ENCODE data around the gene LRRC23. TPM values are rescaled to one million over a fixed set of nuclear protein-coding genes. Genes with fewer than 3 reads are reported as not detected.

The LRRC23 gene
- polyA plus RNA-seq, 1 donor (not counting 4 experiments of a cell fraction or from before 2014, with no cell fraction given), result 7.1 TPM

- peaks cover 2% of the 10 kb centered on the region for H3K9me1 ChIP-seq (ENCODE audit: control insufficient read depth, extremely low read depth, insufficient read depth, low read length)
- H2AFZ ChIP-seq (ENCODE audit: control insufficient read depth, low read length), result no peak overlapping the region
- DNase-seq (ENCODE audit: low read depth, low spot score), result no peak
- H3K27ac ChIP-seq (ENCODE audit: control insufficient read depth, insufficient read depth, low read length), result no peak overlapping the region
- no peak overlapping the region for H3K4me2 ChIP-seq (ENCODE audit: control insufficient read depth, extremely low read depth, insufficient read depth, low read depth, low read length)
- H3K36me3 ChIP-seq (ENCODE audit: control insufficient read depth in 2 of 2, extremely low read depth in 1 of 2, insufficient read depth in 2 of 2, low read length in 2 of 2), result no peaks in the 10 kb centered on the region
- H4K20me1 ChIP-seq (ENCODE audit: control insufficient read depth, extremely low read depth, insufficient read depth, low read length), result no peaks in the 10 kb centered on the region
- H3K79me2 ChIP-seq (ENCODE audit: control insufficient read depth, insufficient read depth, low read length), result peaks cover 8% of the 10 kb centered on the region
- no peak for FAIRE-seq
- H3K27me3 ChIP-seq (ENCODE audit: control insufficient read depth, extremely low read depth, insufficient read depth, low read length), result no peaks in the 10 kb centered on the region
- H3K9ac ChIP-seq (ENCODE audit: control insufficient read depth, extremely low read depth, insufficient read depth, low read length), result no peak overlapping the region
- TF ChIP-seq CTCF (optimal IDR thresholded peaks at IDR 0.05 in 1 of 3, IDR thresholded peaks at IDR 0.05 in 1 of 3, conservative IDR thresholded peaks at IDR 0.05 in 1 of 3; ENCODE audit: extremely low read depth in 1 of 3, insufficient read depth in 2 of 3, low read length in 3 of 3) (no peak), EZH2 (IDR thresholded peaks at IDR 0.05; ENCODE audit: low read length) (no peak)
- no peaks in the 10 kb centered on the region for H3K9me3 ChIP-seq (ENCODE audit: control insufficient read depth, low read depth, low read length)
- dilution Hi-C loops (cut with MboI; ENCODE audit: extremely low pct_ligation_motif_present, low sequenced_read_pairs), result no loop called here
- H3K4me3 ChIP-seq (ENCODE audit: control insufficient read depth in 2 of 3, extremely low read depth in 1 of 3, insufficient read depth in 2 of 3, low read depth in 1 of 3, low read length in 3 of 3), result no peak overlapping the region
- H3K4me1 ChIP-seq (ENCODE audit: control insufficient read depth, extremely low read depth, insufficient read depth, low read length), result peaks cover 39% of the 10 kb centered on the region
Measured at GRCh38 chr12:6923003-6923732, 18.5 kb downstream of the LRRC23 start.

GRCh38 chr12:6923851-6924250, 19.2 kb downstream of the LRRC23 start:
- TF ChIP-seq EZH2 (IDR thresholded peaks at IDR 0.05; ENCODE audit: low read length) (no peak), CTCF (optimal IDR thresholded peaks at IDR 0.05 in 1 of 3, IDR thresholded peaks at IDR 0.05 in 1 of 3, conservative IDR thresholded peaks at IDR 0.05 in 1 of 3; ENCODE audit: extremely low read depth in 1 of 3, insufficient read depth in 2 of 3, low read length in 3 of 3) (no peak)
- no peak overlapping the region for H3K27ac ChIP-seq (ENCODE audit: control insufficient read depth, insufficient read depth, low read length)
- H3K4me1 ChIP-seq (ENCODE audit: control insufficient read depth, extremely low read depth, insufficient read depth, low read length), result peaks cover 39% of the 10 kb centered on the region
- H2AFZ ChIP-seq (ENCODE audit: control insufficient read depth, low read length), result no peak overlapping the region
- FAIRE-seq, result no peak
- DNase-seq (ENCODE audit: low read depth, low spot score), result no peak
- H3K9me1 ChIP-seq (ENCODE audit: control insufficient read depth, extremely low read depth, insufficient read depth, low read length), result peaks cover 2% of the 10 kb centered on the region
- H3K79me2 ChIP-seq (ENCODE audit: control insufficient read depth, insufficient read depth, low read length), result peaks cover 14% of the 10 kb centered on the region
- H3K4me3 ChIP-seq (ENCODE audit: control insufficient read depth in 2 of 3, extremely low read depth in 1 of 3, insufficient read depth in 2 of 3, low read depth in 1 of 3, low read length in 3 of 3), result no peak overlapping the region
- no peaks in the 10 kb centered on the region for H3K36me3 ChIP-seq (ENCODE audit: control insufficient read depth in 2 of 2, extremely low read depth in 1 of 2, insufficient read depth in 2 of 2, low read length in 2 of 2)
- no peak overlapping the region for H3K4me2 ChIP-seq (ENCODE audit: control insufficient read depth, extremely low read depth, insufficient read depth, low read depth, low read length)
- H3K27me3 ChIP-seq (ENCODE audit: control insufficient read depth, extremely low read depth, insufficient read depth, low read length), result no peaks in the 10 kb centered on the region
- H3K9ac ChIP-seq (ENCODE audit: control insufficient read depth, extremely low read depth, insufficient read depth, low read length), result no peak overlapping the region
- H3K9me3 ChIP-seq (ENCODE audit: control insufficient read depth, low read depth, low read length), result no peaks in the 10 kb centered on the region
- dilution Hi-C loops (cut with MboI; ENCODE audit: extremely low pct_ligation_motif_present, low sequenced_read_pairs), result no loop called here
- no peaks in the 10 kb centered on the region for H4K20me1 ChIP-seq (ENCODE audit: control insufficient read depth, extremely low read depth, insufficient read depth, low read length)
